Adrenal gland (tissue), 12 donors: ENCODE measurements around the gene TUFM. TPM values are rescaled to one million over a fixed set of nuclear protein-coding genes. Genes with fewer than 3 reads are reported as not detected.

ENCODE experiments used
- DNase-seq, 7 donors: peaks; one replicate each; pipeline ENCODE4 v3.0.0-alpha.2; 2019 to 2020
- H3K27ac ChIP-seq, 5 donors: fragments of 200-600 bp; sonication (generic) in 4 of 5; 1 replicate in 3 of 5; 2 replicates in 2 of 5; pipeline versions ENCODE4 v1.5.1 to v1.8.0; 2016 to 2020; ENCODE audit warnings: mild to moderate bottlenecking in 1 of 5
- H3K27me3 ChIP-seq: fragments of 200-600 bp; 2 replicates; pipeline ENCODE4 v1.8.0; 2021
- H3K36me3 ChIP-seq, 2 donors: fragments of 200-600 bp; replicated peaks in 1 of 2; 1 replicate in 1 of 2; 2 replicates in 1 of 2; pipeline versions ENCODE4 v1.5.1 to v1.8.0; 2018 to 2022
- H3K4me1 ChIP-seq, 2 donors: fragments of 200-600 bp; replicated peaks in 1 of 2; 1 replicate in 1 of 2; 2 replicates in 1 of 2; pipeline versions ENCODE4 v1.5.1 to v1.8.0; 2018 to 2021
- H3K4me3 ChIP-seq, 4 donors: fragments of 200-600 bp; sonication (generic) in 3 of 4; one replicate each; pipeline ENCODE4 v1.5.1; 2016 to 2018
- H3K9me3 ChIP-seq, 3 donors: fragments of 200-600 bp; sonication (generic) in 1 of 3; replicated peaks in 1 of 3; 1 replicate in 2 of 3; 2 replicates in 1 of 3; pipeline versions ENCODE4 v1.5.1 to v1.8.0; 2016 to 2021
- POLR2A ChIP-seq, 2 donors: fragments of 450-650 bp; IDR thresholded peaks; one replicate each; pipeline ENCODE4 v1.6.1; 2017; ENCODE audit warnings: antibody characterized with exemption in 2 of 2, mild to moderate bottlenecking in 2 of 2, moderate library complexity in 1 of 2
- WGBS, 4 donors: extraction: QIAGEN DNeasy Blood & Tissue Kit in 2 of 4; methylation state at CpG; one replicate each; pipeline versions ENCODE4 v1.1.5 to v1.1.7; 2013 to 2017; 5-methylcytosine and 5-hydroxymethylcytosine counted together
- intact Hi-C, 2 donors: fragments of 100-400 bp; cut with DNase I; formaldehyde crosslinking; loops; one replicate each; pipeline versions ENCODE4 v1.14.1 to v1.15.0; 2022 to 2023
- polyA plus RNA-seq, 3 donors: library from polyadenylated mRNA; stranded (reverse); fragments of 200-250 nt in 2 of 3; fragments of 350-450 nt in 1 of 3; fragmentation: Illumina TruSeq in 1 of 3; extraction: RNeasy Lipid Tissue Mini Kit (QIAGEN cat#74804) in 1 of 3; gene quantifications; one replicate each; pipeline ENCODE4 v1.2.3, GENCODE V29; 2013 to 2014
- total RNA-seq, 9 donors: library from RNA; depleted of rRNA in 4 of 9; stranded (reverse); fragments of >200 nt in 4 of 9; fragments of 120-200 nt in 1 of 9; fragmentation: NEBNext Ultra II Directional in 1 of 9; extraction: Animal tissue kit (Norgen Biotek cat#: 25700) in 1 of 9; gene quantifications; one replicate each; pipeline versions ENCODE4 v1.1.0 to v1.2.4, GENCODE V29; 2013 to 2023
- TF ChIP-seq, protein P1 (sequence below), 6 experiments: fragments of 450-650 bp in 4 of 6; fragments of 200-600 bp in 2 of 6; sonication (generic) in 1 of 6; IDR thresholded peaks; 1 replicate in 5 of 6; 2 replicates in 1 of 6; pipeline versions ENCODE4 v1.5.1 to v1.8.0; 2016 to 2021; ENCODE audit warnings: antibody characterized with exemption in 6 of 6, mild to moderate bottlenecking in 2 of 6, moderate library complexity in 1 of 6
- donor health status: healthy with polysubstance abuse.
- donor health status: Bipolar disorder and iron deficiency.
- donor health status: DM: yes; HTN: yes; CAD: no.
- donor health status: DM: no; HTN: no; CAD: no.
- donor health status: DM: no; HTN: no; CAD: no.
- donor health status: DM: yes; HTN: yes; CAD: no.

TUFM gene
- total and polyA plus RNA-seq, 12 donors: 144 to 323 (median 195) TPM

DNA sequence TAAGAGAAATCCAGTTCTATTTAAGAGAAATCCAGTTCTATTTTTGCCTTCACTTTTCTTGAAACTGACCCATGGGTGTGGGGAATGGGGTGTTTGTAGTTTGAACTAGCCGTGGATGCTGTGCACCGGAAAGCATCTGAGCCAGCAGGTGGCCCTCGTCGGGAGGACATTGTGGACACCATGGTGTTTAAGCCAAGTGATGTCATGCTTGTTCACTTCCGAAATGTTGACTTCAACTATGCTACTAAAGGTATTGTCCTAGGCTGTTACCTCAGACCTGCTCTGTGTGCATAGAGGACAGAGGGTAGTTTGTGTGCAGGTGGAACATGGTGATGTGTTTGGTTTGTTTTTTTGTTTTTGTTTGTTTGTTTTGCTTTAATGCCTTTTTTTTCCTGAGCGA lies 20.0 kb downstream of the TUFM start:
- intact Hi-C loops: no loop called here
- Histone ChIP-seq H3K27ac (no peak overlapping the region), H3K9me3 (no peaks in the 10 kb centered on the region), H3K27me3 (no peaks in the 10 kb centered on the region), H3K36me3 (peaks cover 0 to 61% of the 10 kb centered on the region in 2 donors), H3K4me1 (peaks cover 16 to 24% of the 10 kb centered on the region in 2 donors), H3K4me3 (no peak overlapping the region)
- DNase-seq: no peak
- TF ChIP-seq, protein P1, sequence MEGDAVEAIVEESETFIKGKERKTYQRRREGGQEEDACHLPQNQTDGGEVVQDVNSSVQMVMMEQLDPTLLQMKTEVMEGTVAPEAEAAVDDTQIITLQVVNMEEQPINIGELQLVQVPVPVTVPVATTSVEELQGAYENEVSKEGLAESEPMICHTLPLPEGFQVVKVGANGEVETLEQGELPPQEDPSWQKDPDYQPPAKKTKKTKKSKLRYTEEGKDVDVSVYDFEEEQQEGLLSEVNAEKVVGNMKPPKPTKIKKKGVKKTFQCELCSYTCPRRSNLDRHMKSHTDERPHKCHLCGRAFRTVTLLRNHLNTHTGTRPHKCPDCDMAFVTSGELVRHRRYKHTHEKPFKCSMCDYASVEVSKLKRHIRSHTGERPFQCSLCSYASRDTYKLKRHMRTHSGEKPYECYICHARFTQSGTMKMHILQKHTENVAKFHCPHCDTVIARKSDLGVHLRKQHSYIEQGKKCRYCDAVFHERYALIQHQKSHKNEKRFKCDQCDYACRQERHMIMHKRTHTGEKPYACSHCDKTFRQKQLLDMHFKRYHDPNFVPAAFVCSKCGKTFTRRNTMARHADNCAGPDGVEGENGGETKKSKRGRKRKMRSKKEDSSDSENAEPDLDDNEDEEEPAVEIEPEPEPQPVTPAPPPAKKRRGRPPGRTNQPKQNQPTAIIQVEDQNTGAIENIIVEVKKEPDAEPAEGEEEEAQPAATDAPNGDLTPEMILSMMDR (IDR thresholded peaks at IDR 0.05): no peak
- no peak for TF ChIP-seq POLR2A (IDR thresholded peaks at IDR 0.05)
- WGBS, 4 donors: 42 to 54% (median 48%) methylated on average over 5 to 6 of the region's 6 CpGs

DNA sequence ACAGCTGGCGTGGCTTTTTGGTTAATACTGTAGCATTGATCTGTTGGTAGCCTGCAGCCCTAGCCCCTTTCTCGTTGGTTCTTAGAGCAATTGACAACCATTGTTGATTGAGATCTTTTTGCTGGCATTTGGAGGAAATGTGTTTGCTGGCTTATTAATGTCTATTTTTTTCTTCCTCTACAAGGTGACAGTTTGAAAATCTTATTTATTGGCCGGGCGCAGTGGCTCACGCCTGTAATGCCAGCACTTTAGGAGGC lies 21.5 kb downstream of the TUFM start:
- intact Hi-C loops: loop anchor here in 1 of 2 donors (5.0 kb wide), 1 partner anchor 123 kb away; no protein-coding TSS in a partner anchor
- Histone ChIP-seq H3K36me3 (peaks cover 0 to 46% of the 10 kb centered on the region in 2 donors), H3K4me1 (peaks cover 16 to 24% of the 10 kb centered on the region in 2 donors), H3K27ac (peak overlapping the region; percentile 97 to 99 (median 99)), H3K4me3 (peak overlapping the region; percentile 88 to 99 (median 94)), H3K27me3 (no peaks in the 10 kb centered on the region), H3K9me3 (no peaks in the 10 kb centered on the region)
- no peak for DNase-seq
- TF ChIP-seq, protein P1 (IDR thresholded peaks at IDR 0.05): no peak
- TF ChIP-seq POLR2A (IDR thresholded peaks at IDR 0.05): no peak
- 30 to 39% (median 35%) methylated on average over 5 of the region's 5 CpGs for WGBS, 4 donors

DNA sequence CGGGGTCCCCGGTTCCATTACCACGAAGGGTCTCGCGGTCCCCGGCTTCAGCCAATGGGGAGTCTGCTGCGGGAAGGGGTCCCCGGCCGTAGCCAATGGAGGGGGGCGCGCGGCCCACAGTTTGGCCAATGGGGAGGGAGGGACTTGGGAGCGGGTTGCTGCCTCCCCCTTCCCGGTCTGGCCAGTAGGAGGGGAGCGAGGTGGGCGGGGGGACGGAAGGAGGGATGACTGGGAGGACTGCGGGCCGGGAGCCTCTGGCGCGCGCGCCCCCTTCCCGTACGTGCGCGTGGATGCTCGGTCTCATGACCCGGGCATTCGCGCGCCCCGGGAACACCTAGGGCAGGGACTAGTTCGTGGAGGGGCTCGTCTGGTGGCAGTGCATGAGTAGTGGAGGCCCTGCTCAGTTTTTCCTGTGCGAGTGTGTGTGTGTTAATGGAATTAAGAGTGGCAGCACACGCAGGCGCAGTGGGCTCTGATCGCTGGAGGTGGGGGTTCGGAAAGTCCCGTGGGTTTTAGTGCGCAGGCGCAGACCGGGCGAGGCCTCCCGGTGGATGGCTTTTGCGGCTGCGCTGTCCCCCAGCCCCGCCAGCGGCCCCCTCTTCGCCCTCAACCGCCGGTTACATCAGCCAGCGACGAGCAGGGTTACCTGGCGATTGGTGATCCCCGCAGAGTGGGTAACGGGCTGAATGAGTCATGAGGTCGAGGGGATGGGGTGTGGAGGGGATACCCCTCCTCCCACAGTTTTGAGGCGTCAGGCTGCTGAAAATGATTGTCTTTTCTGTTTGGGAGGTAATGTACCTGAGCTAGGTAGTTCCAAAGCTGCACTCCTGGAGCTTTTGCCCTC lies 22.1 kb downstream of the TUFM start:
- Histone ChIP-seq H3K27me3 (no peaks in the 10 kb centered on the region), H3K27ac (peak overlapping the region; percentile 97 to 99 (median 99)), H3K36me3 (peaks cover 0 to 40% of the 10 kb centered on the region in 2 donors), H3K4me1 (peaks cover 16 to 24% of the 10 kb centered on the region in 2 donors), H3K4me3 (peak overlapping the region; percentile 88 to 99 (median 94)), H3K9me3 (no peaks in the 10 kb centered on the region)
- intact Hi-C loops: loop anchor here in 1 of 2 donors (2.0 to 5.0 kb wide), 2 partner anchors 23 to 123 kb away; partner anchors contain the start of gene TUFM
- WGBS, 4 donors: 0 to 1% (median 0%) methylated on average over 11 to 60 of the region's 60 CpGs
- peak; percentile 96 to 99 (median 98) for DNase-seq
- TF ChIP-seq POLR2A (IDR thresholded peaks at IDR 0.05): peak; percentile 40 to 87
- TF ChIP-seq, protein P1 (IDR thresholded peaks at IDR 0.05): peak in 5 of 6 experiments; percentile 26 to 48 (median 37)

DNA sequence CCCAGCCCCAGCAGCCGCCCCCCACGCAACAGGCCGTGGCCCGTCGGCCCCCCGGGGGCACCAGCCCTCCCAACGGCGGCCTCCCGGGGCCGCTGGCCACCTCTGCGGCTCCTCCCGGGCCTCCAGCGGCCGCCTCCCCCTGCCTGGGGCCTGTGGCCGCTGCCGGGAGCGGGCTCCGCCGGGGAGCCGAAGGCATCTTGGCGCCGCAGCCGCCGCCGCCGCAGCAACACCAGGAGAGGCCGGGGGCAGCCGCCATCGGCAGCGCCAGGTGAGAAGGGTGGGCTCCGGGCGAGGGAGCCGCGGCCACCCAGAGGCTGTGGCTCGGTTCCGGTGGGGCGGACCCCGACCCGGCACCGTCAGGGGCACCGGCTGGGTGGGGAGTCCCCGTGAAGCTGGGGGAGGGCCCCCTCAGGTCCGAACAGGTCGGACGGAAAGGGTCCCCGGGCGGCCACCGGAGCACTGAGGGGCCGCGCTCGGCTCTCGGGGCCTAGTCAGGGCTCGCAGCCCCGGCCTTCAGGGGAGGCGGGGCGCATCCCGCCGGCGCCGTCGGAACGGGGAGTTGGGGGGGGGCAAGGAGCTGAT lies 22.8 kb downstream of the TUFM start:
- DNase-seq: no peak
- H3K9me3 ChIP-seq: no peaks in the 10 kb centered on the region
- 0 to 3% (median 0%) methylated on average over 20 to 62 of the region's 62 CpGs; no CpG with 5 or more reads in 1 of the 4 donors for WGBS, 4 donors
- H3K4me1 ChIP-seq: peaks cover 16 to 24% of the 10 kb centered on the region in 2 donors
- H3K27me3 ChIP-seq: no peaks in the 10 kb centered on the region
- intact Hi-C loops: loop anchor here in 1 of 2 donors (2.0 to 5.0 kb wide), 2 partner anchors 23 to 124 kb away; partner anchors contain the start of gene TUFM
- H3K4me3 ChIP-seq: peak overlapping the region; percentile 88 to 99 (median 94)
- H3K27ac ChIP-seq: peak overlapping the region; percentile 97 to 99 (median 99)
- peaks cover 0 to 33% of the 10 kb centered on the region in 2 donors for H3K36me3 ChIP-seq
- TF ChIP-seq, protein P1 (IDR thresholded peaks at IDR 0.05): no peak
- TF ChIP-seq POLR2A (IDR thresholded peaks at IDR 0.05): no peak
